ENCODE data around the gene GNB1L. TPM values are rescaled to one million over a fixed set of nuclear protein-coding genes. Genes with fewer than 3 reads are reported as not detected.

GNB1L gene
- total RNA-seq, 1 donor from 2014 or later, result 3.0 TPM

DNA sequence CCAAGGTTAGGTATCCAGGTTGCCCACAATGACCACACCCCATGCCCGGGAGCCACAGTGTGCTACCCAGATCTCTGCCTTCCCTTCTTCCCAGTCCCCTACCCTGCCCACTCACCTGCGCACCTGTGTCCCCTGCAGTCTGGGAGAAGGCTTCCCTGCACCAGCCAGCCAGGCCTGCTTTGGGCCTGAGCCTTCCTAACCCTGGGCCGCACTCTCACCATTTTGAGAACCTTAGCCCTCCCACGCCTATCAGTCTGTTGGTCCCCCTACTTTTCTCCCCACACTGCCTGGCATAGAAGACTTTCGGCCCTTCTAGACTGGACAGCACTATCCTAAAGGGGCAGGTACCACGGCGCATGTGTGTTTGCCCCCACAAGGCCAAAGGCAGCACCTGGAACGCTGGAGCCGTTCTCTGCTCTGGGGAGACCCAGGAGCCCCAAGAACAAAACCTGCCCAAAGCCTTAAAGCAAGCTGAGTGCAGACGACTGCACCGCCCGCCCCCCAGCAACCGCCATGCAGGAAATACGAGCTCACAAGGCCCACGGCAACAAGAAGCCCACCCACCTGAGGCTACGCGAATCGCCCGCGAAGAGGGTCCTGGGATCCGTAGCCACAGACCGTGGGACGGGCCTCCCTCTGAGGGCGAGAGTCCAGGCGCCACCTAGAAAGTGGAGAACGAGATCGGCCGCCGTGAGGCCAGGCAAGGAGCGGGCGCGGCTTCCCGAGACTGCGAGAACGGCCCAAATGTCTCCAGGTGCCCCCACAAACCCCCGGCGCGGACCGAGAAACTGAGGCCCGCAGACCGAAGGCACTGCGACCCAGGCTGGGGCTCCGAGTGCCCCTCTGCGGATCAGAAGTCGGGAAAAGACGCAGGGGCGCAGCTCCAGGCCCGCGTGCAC, 546 bp downstream of the GNB1L start:
- Mint-ChIP-seq H3K4me3 (peak overlapping the region; percentile 95), H3K36me3 (peaks cover 23% of the 10 kb centered on the region)
- DNase-seq (ENCODE audit: low spot score), result no peak

DNA sequence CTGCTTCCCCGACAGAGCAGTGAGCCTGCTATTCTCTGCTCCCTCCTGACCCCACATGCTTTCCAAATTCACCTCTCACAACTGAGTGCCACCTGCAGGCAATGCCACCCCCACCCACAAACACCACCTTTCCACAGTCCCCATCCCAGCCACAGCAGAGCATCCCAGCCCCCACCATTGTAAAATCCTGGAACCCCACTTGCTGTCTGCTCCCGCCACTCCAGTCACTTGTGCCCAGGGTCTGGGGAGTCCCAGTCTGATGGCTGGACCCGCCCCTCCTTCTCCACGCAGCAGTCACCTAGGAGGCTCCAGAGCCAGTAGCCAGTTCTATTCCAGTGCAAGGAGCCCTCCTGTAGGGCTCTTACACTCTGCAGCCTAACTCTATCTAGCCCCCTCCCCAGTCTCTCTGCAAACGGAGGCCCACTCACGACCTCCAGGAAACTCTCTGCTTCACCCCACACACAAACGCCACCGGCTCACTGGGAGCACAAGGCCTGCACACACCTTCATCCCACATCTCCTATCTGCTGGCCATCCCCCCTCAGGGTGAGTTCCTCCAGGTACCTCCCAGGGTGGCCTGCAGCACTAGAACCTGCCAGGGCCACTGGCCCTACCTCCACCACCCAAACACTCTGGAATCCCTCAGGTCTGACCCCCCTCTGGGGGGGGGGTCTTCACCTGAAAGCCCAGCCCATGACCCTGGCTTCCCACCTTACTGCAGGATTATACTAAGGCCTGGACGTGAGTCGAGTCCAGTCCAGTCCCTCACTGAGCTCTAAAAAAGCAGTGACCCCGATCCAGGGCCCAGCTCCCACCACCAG, 1.4 kb downstream of the GNB1L start:
- Mint-ChIP-seq H3K36me3 (peaks cover 23% of the 10 kb centered on the region), H3K4me1 (peaks cover 29% of the 10 kb centered on the region), H3K27ac (peak overlapping the region; percentile 95), H3K4me3 (peak overlapping the region; percentile 95), H3K9me3 (no peaks in the 10 kb centered on the region), H3K27me3 (ENCODE audit: insufficient read depth, low read depth) (no peaks in the 10 kb centered on the region)
- Histone ChIP-seq H3K4me1 (peaks cover 17% of the 10 kb centered on the region), H3K36me3 (no peaks in the 10 kb centered on the region), H3F3A (ENCODE audit: low read depth) (no peaks in the 10 kb centered on the region), H3K4me3 (peak overlapping the region; percentile 72), H4K20me1 (ENCODE audit: low read depth) (peaks cover 49% of the 10 kb centered on the region), H3K79me2 (ENCODE audit: low read depth) (peaks cover 45% of the 10 kb centered on the region), H3K9me3 (ENCODE audit: low read depth) (no peaks in the 10 kb centered on the region), H3K27ac (no peak overlapping the region), H3K27me3 (no peaks in the 10 kb centered on the region), H3K4me2 (peak overlapping the region; percentile 90), H3K9ac (peak overlapping the region; percentile 72), H2AFZ (replicated peaks) (no peak overlapping the region)
- DNase-seq (ENCODE audit: low spot score), result no peak
- no peak for TF ChIP-seq EZH2 (IDR thresholded peaks at IDR 0.05)
- TF ChIP-seq, protein P1, sequence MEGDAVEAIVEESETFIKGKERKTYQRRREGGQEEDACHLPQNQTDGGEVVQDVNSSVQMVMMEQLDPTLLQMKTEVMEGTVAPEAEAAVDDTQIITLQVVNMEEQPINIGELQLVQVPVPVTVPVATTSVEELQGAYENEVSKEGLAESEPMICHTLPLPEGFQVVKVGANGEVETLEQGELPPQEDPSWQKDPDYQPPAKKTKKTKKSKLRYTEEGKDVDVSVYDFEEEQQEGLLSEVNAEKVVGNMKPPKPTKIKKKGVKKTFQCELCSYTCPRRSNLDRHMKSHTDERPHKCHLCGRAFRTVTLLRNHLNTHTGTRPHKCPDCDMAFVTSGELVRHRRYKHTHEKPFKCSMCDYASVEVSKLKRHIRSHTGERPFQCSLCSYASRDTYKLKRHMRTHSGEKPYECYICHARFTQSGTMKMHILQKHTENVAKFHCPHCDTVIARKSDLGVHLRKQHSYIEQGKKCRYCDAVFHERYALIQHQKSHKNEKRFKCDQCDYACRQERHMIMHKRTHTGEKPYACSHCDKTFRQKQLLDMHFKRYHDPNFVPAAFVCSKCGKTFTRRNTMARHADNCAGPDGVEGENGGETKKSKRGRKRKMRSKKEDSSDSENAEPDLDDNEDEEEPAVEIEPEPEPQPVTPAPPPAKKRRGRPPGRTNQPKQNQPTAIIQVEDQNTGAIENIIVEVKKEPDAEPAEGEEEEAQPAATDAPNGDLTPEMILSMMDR (IDR thresholded peaks at IDR 0.05), result no peak
- no peak for TF ChIP-seq EZH2phosphoT487 (IDR thresholded peaks at IDR 0.05)

More for the DNA sequence above, 546 bp downstream of the GNB1L start:
- H3K4me3 ChIP-seq, result peak overlapping the region; percentile 72
- peak overlapping the region; percentile 95 for H3K27ac Mint-ChIP-seq
- H4K20me1 ChIP-seq (ENCODE audit: low read depth), result peaks cover 43% of the 10 kb centered on the region
- H3K36me3 ChIP-seq, result no peaks in the 10 kb centered on the region
- no peaks in the 10 kb centered on the region for H3K27me3 ChIP-seq
- H3K79me2 ChIP-seq (ENCODE audit: low read depth), result peaks cover 45% of the 10 kb centered on the region
- H2AFZ ChIP-seq (replicated peaks), result peak overlapping the region; percentile 43
- no peaks in the 10 kb centered on the region for H3K9me3 ChIP-seq (ENCODE audit: low read depth)
- peaks cover 29% of the 10 kb centered on the region for H3K4me1 Mint-ChIP-seq
- TF ChIP-seq, protein P1 (IDR thresholded peaks at IDR 0.05), result no peak
- no peak for TF ChIP-seq EZH2 (IDR thresholded peaks at IDR 0.05)
- no peak for TF ChIP-seq EZH2phosphoT487 (IDR thresholded peaks at IDR 0.05)
- H3K4me1 ChIP-seq, result peaks cover 17% of the 10 kb centered on the region
- no peaks in the 10 kb centered on the region for H3F3A ChIP-seq (ENCODE audit: low read depth)
- H3K4me2 ChIP-seq, result peak overlapping the region; percentile 90
- H3K27me3 Mint-ChIP-seq (ENCODE audit: insufficient read depth, low read depth), result no peaks in the 10 kb centered on the region
- H3K9ac ChIP-seq, result peak overlapping the region; percentile 72
- no peaks in the 10 kb centered on the region for H3K9me3 Mint-ChIP-seq
- H3K27ac ChIP-seq, result peak overlapping the region; percentile 50

DNA sequence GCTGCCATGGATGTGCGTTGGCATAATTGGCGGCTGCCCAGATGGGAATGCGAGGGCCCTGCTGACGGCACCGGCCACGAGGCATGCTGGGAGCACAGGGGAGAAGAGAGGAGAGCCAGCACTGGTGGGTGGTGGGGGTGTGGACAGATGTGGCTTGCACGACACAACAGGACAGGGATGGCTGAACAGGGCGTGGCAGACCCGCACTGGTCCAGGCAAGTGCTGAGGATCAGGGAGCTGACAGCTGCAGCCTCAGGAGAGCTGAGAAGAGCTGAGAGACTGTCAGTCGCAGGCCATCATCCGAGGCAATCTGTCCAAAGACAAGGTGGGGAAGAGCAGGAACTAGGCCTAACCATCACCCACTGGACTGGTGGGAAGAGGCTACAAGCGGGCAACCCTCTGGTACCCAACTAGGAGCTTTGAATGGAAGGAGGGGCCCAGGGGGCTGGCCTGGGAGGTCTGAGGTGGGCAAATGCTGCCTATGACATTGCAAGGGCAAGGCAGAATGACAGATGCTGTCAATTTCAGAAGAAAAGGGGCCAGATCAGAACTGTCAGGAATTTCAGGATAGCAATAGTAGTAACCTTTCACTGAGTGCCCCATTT, 2.4 kb downstream of the GNB1L start:
- Histone ChIP-seq H3K9ac (no peak overlapping the region), H3K4me3 (no peak overlapping the region), H3K36me3 (no peaks in the 10 kb centered on the region), H4K20me1 (ENCODE audit: low read depth) (peaks cover 49% of the 10 kb centered on the region), H3F3A (ENCODE audit: low read depth) (no peaks in the 10 kb centered on the region), H3K4me1 (peaks cover 17% of the 10 kb centered on the region), H3K4me2 (no peak overlapping the region), H3K9me3 (ENCODE audit: low read depth) (no peaks in the 10 kb centered on the region), H2AFZ (replicated peaks) (no peak overlapping the region), H3K27me3 (no peaks in the 10 kb centered on the region), H3K27ac (no peak overlapping the region), H3K79me2 (ENCODE audit: low read depth) (peaks cover 50% of the 10 kb centered on the region)
- TF ChIP-seq EZH2phosphoT487 (IDR thresholded peaks at IDR 0.05), result no peak
- TF ChIP-seq, protein P1 (IDR thresholded peaks at IDR 0.05), result no peak
- no peak for TF ChIP-seq EZH2 (IDR thresholded peaks at IDR 0.05)
- Mint-ChIP-seq H3K4me1 (peaks cover 29% of the 10 kb centered on the region), H3K4me3 (peak overlapping the region; percentile 95), H3K9me3 (no peaks in the 10 kb centered on the region), H3K27ac (no peak overlapping the region), H3K36me3 (peaks cover 23% of the 10 kb centered on the region), H3K27me3 (ENCODE audit: insufficient read depth, low read depth) (no peaks in the 10 kb centered on the region)
- DNase-seq (ENCODE audit: low spot score), result no peak

Data from neural progenitor cell (in vitro differentiated cells).